DOHH2 (cell line): ENCODE results near the gene MACROD2.

Experiments used
- H3F3A ChIP-seq: fragments of 200-600 bp; sonication (generic), shearing (Covaris generic); 2 replicates; pipeline ENCODE4 v1.6.0; 2016; ENCODE audit warnings: antibody characterized with exemption, mild to moderate bottlenecking; ENCODE audit not compliant: control insufficient read depth, insufficient read depth
- H3K27ac ChIP-seq: fragments of 200-600 bp; sonication (generic); 2 replicates; pipeline ENCODE4 v1.5.1; 2014; ENCODE audit warnings: low read depth, mild to moderate bottlenecking, low read length, moderate library complexity
- H3K27me3 ChIP-seq: fragments of 200-600 bp; sonication (generic); 2 replicates; pipeline ENCODE4 v1.6.1; 2014; ENCODE audit warnings: mild to moderate bottlenecking, low read length, mixed read lengths; ENCODE audit not compliant: control insufficient read depth
- H3K36me3 ChIP-seq: fragments of 200-600 bp; sonication (generic); 2 replicates; pipeline ENCODE4 v1.6.1; 2014; ENCODE audit warnings: mild to moderate bottlenecking, low read length, moderate library complexity, mixed read lengths; ENCODE audit not compliant: control insufficient read depth
- H3K4me1 ChIP-seq: fragments of 200-600 bp; sonication (generic); 2 replicates; pipeline ENCODE4 v1.6.1; 2014; ENCODE audit warnings: mild to moderate bottlenecking, low read length, mixed read lengths; ENCODE audit not compliant: control insufficient read depth
- H3K4me2 ChIP-seq: fragments of 200-600 bp; sonication (generic); 2 replicates; pipeline ENCODE4 v1.6.0; 2014; ENCODE audit warnings: mild to moderate bottlenecking, low read length, moderate library complexity
- H3K4me3 ChIP-seq: fragments of 200-600 bp; sonication (generic); 2 replicates; pipeline ENCODE4 v1.5.1; 2014; ENCODE audit warnings: mild to moderate bottlenecking, low read length, mixed read lengths
- H3K79me2 ChIP-seq: fragments of 200-600 bp; sonication (generic); 2 replicates; pipeline ENCODE4 v1.6.1; 2014; ENCODE audit warnings: mild to moderate bottlenecking, low read length, mixed read lengths; ENCODE audit not compliant: control insufficient read depth
- H3K9me2 ChIP-seq: fragments of 200-600 bp; sonication (generic); replicated peaks from 2 replicates; pipeline ENCODE4 v1.6.1; 2014; ENCODE audit warnings: mild to moderate bottlenecking, low read length, mixed read lengths; ENCODE audit not compliant: control insufficient read depth
- H3K9me3 ChIP-seq: fragments of 200-600 bp; sonication (generic); 2 replicates; pipeline ENCODE4 v1.6.1; 2014; ENCODE audit warnings: antibody characterized with exemption, low read length, mixed read lengths; ENCODE audit not compliant: control insufficient read depth, insufficient read depth
- H4K20me1 ChIP-seq: fragments of 200-600 bp; sonication (generic); 2 replicates; pipeline ENCODE4 v1.6.0; 2014; ENCODE audit warnings: low read depth, mild to moderate bottlenecking, antibody characterized with exemption, low read length, moderate library complexity; ENCODE audit not compliant: control insufficient read depth, insufficient read depth
- EZH2phosphoT487 ChIP-seq: fragments of 200-600 bp; sonication (generic); IDR thresholded peaks from 2 replicates; pipeline ENCODE4 v1.6.1; 2017; ENCODE audit warnings: borderline replicate concordance, mild to moderate bottlenecking, antibody characterized with exemption, low read length, moderate library complexity, mixed read lengths
- TF ChIP-seq, protein P1 (sequence below): fragments of 200-600 bp; sonication (generic); IDR thresholded peaks from one replicate; pipeline ENCODE4 v1.5.1; 2014; ENCODE audit warnings: antibody characterized with exemption, mild to moderate bottlenecking, low read depth, low read length; ENCODE audit not compliant: poor library complexity, severe bottlenecking

The MACROD2 gene

DNA sequence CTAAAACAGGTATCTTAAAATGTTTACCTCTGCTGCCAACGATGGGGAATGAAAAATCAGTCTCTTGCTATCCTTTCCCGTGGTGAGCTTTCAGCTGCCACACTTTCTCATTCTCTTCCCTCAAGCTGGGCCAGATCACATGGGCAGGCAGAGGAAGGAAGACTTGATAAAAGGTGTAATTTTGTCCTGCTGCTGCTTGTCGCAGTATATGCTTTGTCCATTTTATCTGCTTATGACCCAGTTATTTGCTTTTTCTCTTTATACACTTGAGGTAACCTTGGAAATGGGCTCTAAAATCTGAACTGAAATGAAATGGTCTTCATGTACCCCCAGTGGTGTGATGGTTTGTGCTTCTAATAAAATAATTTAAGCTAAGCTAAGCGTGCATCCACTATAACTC, 1038.0 kb downstream of the MACROD2 start:
- Histone ChIP-seq H3K79me2 (no peaks in the 10 kb centered on the region), H3K9me2 (no peaks in the 10 kb centered on the region), H4K20me1 (no peaks in the 10 kb centered on the region), H3K4me3 (no peak overlapping the region), H3K36me3 (no peaks in the 10 kb centered on the region), H3K27ac (no peak overlapping the region), H3K27me3 (no peaks in the 10 kb centered on the region), H3K4me1 (no peaks in the 10 kb centered on the region), H3K4me2 (no peak overlapping the region), H3F3A (no peaks in the 10 kb centered on the region), H3K9me3 (no peaks in the 10 kb centered on the region; the same call in 1 of the 2 replicates)
- TF ChIP-seq, protein P1, sequence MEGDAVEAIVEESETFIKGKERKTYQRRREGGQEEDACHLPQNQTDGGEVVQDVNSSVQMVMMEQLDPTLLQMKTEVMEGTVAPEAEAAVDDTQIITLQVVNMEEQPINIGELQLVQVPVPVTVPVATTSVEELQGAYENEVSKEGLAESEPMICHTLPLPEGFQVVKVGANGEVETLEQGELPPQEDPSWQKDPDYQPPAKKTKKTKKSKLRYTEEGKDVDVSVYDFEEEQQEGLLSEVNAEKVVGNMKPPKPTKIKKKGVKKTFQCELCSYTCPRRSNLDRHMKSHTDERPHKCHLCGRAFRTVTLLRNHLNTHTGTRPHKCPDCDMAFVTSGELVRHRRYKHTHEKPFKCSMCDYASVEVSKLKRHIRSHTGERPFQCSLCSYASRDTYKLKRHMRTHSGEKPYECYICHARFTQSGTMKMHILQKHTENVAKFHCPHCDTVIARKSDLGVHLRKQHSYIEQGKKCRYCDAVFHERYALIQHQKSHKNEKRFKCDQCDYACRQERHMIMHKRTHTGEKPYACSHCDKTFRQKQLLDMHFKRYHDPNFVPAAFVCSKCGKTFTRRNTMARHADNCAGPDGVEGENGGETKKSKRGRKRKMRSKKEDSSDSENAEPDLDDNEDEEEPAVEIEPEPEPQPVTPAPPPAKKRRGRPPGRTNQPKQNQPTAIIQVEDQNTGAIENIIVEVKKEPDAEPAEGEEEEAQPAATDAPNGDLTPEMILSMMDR, result no peak
- TF ChIP-seq EZH2phosphoT487, result no peak

DNA sequence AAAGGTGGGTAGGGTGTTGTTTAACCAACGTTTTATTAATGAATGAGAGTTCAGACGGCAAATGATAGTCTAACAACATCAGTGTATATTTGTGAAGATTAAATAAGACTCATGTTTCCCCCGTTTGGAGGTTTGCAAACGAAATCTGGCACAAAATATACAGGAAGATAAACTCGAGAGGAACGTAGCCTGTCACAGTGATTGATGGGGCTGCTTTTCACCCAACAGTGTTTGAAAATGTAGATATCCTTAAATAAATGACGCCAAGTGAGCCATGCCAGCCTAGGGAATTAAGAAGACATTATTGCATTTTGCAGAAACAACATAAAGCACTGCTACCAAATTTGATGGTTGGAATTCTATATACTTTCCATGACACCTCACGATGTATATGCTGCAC, 1038.6 kb downstream of the MACROD2 start:
- Histone ChIP-seq H3K4me2 (no peak overlapping the region), H3K79me2 (no peaks in the 10 kb centered on the region), H3K9me2 (no peaks in the 10 kb centered on the region), H3K36me3 (no peaks in the 10 kb centered on the region), H4K20me1 (no peaks in the 10 kb centered on the region), H3K4me3 (no peak overlapping the region), H3K9me3 (no peaks in the 10 kb centered on the region; the same call in 1 of the 2 replicates), H3F3A (no peaks in the 10 kb centered on the region), H3K27me3 (no peaks in the 10 kb centered on the region), H3K4me1 (no peaks in the 10 kb centered on the region), H3K27ac (no peak overlapping the region)
- no peak for TF ChIP-seq EZH2phosphoT487
- TF ChIP-seq, protein P1, result no peak

DNA sequence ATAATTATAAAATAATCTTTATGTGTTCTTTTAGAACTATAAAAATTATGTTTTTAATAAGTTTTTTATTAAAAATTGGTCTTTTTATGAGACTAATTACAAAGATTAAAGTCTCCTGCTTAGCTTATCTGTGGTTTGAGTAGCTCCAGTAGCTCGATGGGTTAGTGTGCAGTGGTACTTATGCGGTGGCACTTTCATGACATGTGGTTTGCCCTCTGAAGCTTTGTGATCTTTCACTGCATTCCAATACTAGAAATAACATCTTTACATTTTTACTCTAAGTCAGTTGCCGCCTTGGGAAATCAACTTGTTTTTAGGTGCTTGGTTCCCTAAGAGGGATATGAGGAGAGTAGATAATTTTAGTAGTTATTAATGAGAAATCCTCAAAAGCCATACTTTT, 1041.6 kb downstream of the MACROD2 start:
- no peaks in the 10 kb centered on the region for H3K9me3 ChIP-seq
- no peak for TF ChIP-seq EZH2phosphoT487
- TF ChIP-seq, protein P1, result no peak
- no peaks in the 10 kb centered on the region for H3K27me3 ChIP-seq
- H3K36me3 ChIP-seq, result no peaks in the 10 kb centered on the region
- no peak overlapping the region for H3K4me2 ChIP-seq
- no peaks in the 10 kb centered on the region for H3F3A ChIP-seq
- H3K4me1 ChIP-seq, result no peaks in the 10 kb centered on the region
- no peak overlapping the region for H3K27ac ChIP-seq
- no peak overlapping the region for H3K4me3 ChIP-seq
- no peaks in the 10 kb centered on the region for H3K79me2 ChIP-seq
- no peaks in the 10 kb centered on the region for H3K9me2 ChIP-seq
- H4K20me1 ChIP-seq, result no peaks in the 10 kb centered on the region

DNA sequence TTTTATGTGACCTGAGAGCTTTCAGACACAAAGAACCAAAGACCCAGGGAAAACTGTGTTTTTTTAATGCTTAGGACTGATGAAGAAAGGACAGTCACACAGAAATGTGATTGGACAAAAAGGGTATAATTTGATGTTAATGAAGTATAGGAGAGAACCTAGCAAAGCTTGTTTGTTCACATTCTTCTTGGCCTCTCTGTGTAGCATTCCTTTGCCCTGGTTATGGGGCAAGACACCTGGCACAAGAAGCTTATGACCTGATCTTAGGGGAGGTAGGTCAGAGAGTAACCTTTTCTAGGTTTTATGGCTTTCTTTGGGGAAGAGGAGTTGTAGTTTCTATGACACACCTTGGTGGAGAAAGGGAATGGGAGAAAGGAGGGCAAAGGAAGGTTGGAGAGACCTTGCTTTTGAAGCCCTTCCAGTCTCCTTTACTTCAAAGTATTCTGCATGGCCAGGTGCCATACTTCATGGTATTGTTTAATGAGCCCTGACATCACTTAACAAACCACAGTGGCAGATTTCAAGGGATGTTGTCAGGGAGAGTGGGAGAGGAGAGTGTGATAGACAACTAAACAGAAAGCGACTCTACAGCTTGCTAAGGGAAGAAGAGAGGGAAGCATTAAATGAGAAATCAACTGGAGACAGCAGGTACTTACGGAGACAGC, 1043.9 kb downstream of the MACROD2 start:
- Histone ChIP-seq H3K79me2 (no peaks in the 10 kb centered on the region), H3K4me2 (no peak overlapping the region), H3K27ac (no peak overlapping the region), H3F3A (no peaks in the 10 kb centered on the region), H3K27me3 (no peaks in the 10 kb centered on the region), H3K9me3 (no peaks in the 10 kb centered on the region), H3K4me3 (no peak overlapping the region), H3K9me2 (no peaks in the 10 kb centered on the region), H3K4me1 (no peaks in the 10 kb centered on the region), H4K20me1 (no peaks in the 10 kb centered on the region), H3K36me3 (no peaks in the 10 kb centered on the region)
- TF ChIP-seq, protein P1, result no peak
- no peak for TF ChIP-seq EZH2phosphoT487
